ENCODE measurements around the gene FBRSL1.

DNA sequence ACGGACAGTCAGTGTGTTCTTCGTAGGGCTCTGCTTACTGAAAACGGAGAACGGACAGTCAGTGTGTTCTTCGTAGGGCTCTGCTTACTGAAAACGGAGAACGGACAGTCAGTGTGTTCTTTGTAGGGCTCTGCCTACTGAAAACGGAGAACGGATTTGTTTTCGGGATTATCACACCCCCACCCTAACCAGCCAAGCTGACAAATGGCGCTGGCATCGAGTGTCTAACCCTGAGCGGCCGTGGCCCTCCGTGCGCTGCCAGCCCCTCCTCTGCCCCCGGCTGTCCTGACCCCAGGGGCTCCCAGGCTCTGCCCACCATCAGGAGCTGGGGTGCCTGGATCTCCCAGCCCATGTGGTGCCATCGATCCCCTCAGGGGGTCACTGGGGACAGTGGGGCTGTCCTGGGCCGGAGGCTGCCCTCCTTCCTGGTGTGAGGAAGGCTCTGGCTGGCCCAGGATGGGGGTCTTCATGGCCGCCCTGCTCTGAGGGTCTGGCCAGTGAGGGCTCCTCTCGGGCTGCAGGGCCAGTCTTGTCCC, 57.3 kb downstream of the FBRSL1 start:
- TF ChIP-seq CTCF (IDR thresholded peaks at IDR 0.05 in 8 of 11, conservative IDR thresholded peaks at IDR 0.05 in 3 of 11) (no peak), POLR2A (IDR thresholded peaks at IDR 0.05) (no peak)
